Measurements from ENCODE around the gene SLC2A6.

- 0 out of 6 replicates have a peak, but pooled peaks of 1 of the 3 experiments have one; percentile 9 for TF ChIP-seq CTCF (IDR thresholded peaks at IDR 0.05 in 2 of 3, conservative IDR thresholded peaks at IDR 0.05 in 1 of 3; ENCODE audit: borderline replicate concordance in 1 of 3, insufficient read depth in 1 of 3, low read depth in 2 of 3, low read length in 2 of 3)
- TF ChIP-seq ATF3 (IDR thresholded peaks at IDR 0.05), result no peak
- TF ChIP-seq ZFX (IDR thresholded peaks at IDR 0.05), result no peak
- TF ChIP-seq MAX (IDR thresholded peaks at IDR 0.05), result no peak
- no peak for TF ChIP-seq SIN3A (IDR thresholded peaks at IDR 0.05; ENCODE audit: low read depth)
- TF ChIP-seq EZH2 (IDR thresholded peaks at IDR 0.05), result no peak
- TF ChIP-seq REST (IDR thresholded peaks at IDR 0.05; ENCODE audit: low read depth), result no peak
Measured at GRCh38 chr9:133433351-133433843, 45.5 kb downstream of the SLC2A6 start.

Measured in HCT116 (cell line).